ENCODE results near the gene MTUS2.

Gene MTUS2

DNA sequence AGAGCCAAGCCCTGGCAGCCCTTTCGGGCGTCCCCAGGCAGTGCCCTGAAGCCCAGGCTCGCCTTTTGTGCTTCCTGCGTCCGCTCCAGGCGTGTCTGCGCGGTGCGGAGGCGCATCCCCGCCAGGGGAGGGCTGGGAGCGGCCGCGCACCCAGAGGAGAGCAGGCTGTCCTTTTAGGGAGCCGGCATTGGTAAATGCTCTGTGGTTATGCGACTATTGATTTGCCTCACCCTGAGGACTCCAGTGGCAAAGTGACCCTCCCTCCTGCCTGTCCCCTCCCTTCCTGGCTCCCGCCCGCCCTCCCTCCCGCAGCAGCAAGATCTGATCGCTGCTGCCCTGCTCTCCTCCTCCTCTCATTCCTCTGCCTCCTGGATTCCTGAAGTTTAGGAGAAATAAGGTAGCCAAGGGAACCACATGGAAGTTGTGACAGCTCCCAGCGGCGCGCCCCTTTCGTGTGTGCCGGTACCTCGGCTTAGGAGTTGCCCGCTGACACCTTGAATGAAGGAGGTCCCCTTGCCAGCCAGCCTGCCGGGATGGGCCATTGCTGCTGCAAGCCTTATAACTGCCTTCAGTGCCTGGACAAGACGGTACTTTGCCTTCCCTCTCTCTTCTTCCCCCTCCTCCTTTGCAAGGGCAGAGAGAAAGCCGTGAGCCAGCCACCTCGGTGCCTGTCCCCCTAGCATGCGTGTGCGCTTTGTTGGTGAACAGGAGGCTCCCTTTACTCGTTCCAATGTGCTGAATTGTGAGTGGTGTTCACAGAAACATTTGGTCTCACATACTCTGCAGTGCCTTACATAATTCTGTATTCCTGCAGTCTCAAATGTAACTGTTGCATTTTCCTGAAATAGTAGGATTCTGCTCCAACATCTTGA, 608.4 kb downstream of the MTUS2 start:
- FAIRE-seq: no peak

DNA sequence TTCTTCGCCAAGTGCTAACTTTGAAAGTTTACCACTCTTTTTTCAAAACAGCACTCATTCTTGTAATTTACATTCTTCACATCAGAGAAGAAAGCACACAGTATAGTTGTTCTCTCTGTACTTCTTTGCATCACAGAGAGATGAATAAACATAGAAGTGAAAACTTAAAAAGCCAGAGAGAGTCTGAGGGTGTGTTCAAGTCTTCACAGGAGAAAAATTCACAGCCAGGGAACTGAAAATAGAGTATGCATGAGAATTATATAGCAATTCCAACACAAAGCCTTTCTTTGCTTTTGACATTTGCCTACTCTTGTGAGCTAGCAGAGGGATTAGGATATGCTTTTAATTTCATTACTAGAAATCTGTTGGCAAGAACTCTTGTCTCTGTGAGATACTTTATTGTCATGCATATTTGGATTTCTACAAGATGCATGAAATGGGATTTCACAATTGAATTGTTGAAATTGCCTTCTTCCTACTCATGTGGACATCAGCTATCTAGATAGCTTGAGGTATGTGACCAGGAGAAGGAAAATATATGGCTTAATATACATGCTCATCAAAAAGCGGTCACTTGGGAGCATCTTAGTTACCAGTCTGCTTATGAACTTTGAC, 609.3 kb downstream of the MTUS2 start:
- FAIRE-seq: no peak

DNA sequence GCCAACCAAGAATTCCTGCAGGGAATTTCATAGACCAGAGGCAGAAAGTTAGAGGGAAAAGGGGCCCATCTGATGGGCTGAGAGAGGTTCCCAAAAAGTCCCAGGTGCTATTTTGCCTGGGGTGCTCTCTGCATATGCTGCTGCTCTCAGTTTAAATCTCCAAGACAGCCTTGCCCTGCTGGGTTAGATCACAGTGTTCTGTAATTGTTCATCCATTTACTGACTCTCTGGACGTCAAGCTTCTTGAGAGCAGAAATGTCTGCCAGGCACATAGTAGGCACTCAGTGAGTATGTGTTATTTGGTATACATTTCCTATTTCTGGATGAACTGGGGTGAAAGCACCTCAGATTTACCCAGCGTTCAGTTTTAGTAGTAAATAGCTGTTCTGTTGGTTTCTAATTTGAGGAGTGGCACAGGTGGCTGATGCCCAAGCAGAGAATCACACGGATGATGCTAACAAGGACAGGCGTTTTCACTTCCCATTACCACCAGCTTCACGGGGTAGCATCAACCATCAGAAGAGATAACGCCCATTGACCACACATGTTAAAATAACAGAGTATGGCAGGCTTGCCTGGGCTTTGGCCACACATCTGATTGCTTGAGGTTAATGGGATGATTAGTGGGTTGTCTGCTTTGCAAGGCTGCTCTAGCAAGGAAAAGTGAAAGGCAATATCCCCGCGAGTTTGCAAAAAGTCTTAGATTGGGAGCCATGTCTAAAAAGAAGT, 614.2 kb downstream of the MTUS2 start:
- no peak for FAIRE-seq

DNA sequence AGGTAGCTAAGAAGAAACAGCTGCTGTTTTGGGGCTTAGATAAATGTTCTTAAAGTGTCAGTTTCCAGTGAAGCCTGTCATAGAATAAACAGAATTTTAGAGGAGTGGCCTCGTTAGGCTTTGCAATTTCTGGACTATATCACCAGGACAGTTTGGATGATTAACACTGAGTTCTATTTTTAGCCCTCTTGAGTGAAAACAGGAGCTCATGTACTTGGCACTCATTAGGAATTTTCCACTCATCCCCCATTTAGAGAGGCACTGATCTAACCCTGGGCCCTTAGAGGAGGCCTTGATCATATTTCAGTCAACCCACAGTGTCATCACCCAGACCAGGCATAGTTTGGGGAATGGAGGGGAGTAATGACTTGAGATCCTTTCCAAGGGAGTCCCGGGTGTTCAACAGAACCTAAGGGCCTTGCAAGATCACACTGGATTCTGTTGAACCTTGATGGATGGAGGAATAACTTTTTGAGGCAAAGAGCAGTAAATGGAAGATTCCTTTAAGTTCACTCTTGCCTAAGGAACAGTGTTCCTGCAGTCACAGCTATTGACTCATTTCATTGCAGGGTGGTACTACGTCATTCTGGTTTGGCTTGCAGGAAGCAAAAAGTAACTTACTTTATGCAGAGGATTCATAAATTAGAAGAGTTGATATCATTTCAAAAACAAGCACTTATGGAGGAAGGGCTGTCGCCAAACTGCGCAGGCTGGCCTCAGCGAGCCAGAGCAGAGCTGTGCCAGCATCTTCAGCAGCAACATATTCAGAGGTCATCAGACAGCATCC, 615.2 kb downstream of the MTUS2 start:
- no peak for FAIRE-seq

DNA sequence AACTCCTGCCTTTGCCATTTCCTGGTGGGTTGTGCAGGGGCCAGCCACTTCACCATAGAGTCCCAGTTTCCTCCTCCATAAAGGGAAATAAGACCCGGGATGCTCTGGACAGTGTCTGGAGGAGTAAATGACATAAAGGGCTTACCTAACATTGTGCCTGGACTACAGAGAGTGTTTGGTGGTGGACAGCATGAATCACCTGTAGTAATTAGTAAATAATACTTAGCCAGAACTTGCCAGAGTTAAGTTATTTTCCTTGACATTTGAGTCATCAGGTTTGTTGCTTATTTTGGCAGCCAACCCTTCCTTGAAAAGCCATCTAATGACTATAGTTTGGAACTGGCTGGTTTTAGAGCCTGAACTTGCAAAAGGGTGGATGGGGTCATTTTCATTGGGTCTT, 616.2 kb downstream of the MTUS2 start:
- FAIRE-seq: no peak

DNA sequence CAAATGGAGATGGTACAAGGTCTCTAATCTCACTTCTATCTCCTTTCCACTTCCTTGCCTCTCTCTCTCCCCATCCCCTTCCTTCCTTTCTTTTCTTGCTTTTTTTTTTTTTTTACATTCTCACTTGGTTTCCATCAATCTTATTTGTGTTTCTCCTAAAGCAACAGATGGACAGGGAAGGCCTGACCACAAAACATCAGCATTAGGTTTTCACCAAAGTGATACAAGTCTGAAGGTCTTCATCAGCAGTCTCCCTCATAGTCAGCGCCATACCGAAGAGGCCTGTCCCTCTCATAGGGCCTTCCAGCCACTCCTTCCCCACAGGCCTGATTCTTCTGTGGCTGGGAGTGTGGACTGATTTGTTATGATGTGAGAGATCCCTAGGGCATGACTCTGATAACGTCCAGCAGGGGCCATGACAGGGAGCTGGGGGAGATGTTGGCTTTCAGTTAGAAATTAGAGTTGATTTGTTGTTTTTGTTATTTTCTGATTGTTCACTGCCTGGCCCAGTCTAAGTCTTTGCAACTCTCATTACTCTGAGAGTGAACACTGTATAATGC, 616.7 kb downstream of the MTUS2 start:
- FAIRE-seq: no peak

DNA sequence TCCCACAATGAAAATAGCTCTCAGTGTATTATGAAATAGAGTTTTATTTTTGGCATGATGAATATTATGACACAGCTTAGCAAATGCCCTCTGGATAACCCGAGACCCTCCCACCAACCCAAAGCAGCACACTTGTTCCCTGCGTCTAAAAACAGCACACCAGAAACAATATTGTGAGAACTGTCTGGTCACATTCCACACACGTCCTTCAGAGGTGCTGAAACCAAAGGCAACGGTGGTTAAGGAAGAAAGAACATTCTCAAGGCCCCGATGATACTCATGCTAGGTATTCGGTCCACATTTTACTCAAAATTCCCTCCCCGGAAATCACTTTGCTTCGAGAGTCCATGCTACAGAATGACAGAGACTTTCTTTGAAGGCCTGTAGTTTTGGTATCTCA, 618.6 kb downstream of the MTUS2 start:
- no peak for FAIRE-seq

DNA sequence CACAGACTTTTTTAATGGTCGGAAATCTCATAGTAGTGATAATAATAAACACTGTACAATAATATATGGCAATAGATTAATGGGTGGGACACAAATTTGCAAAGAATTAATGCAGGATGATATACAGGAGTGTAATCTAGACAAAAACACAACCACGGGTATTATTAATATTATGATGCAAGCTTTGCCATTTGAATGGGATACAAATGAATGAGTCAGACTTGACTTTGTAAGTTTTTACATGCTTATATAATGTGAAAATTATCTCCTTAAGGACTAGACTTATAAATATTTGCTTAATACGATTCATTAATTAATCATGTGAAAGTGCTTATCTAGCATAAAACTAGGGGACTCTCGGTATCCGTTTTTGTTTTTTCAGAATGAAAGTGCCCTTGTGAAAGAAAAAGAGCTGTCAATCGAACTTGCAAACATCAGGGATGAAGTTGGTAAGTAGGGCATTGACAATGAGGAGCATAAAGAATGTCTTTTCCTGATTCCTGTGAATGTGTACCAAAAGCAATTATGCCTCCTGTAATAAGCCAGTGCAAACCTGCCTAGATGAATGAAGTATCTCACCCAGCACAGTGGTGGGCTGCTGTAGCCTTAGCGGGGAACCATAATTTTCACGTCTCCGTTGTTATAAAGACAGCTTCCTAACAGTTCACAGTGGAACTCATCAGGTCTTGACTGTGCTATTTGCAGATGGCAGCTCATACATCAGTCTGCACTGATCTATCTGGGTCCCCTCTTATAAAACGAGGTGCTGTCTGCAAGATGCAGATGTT, 619.7 kb downstream of the MTUS2 start:
- no peak for FAIRE-seq

DNA sequence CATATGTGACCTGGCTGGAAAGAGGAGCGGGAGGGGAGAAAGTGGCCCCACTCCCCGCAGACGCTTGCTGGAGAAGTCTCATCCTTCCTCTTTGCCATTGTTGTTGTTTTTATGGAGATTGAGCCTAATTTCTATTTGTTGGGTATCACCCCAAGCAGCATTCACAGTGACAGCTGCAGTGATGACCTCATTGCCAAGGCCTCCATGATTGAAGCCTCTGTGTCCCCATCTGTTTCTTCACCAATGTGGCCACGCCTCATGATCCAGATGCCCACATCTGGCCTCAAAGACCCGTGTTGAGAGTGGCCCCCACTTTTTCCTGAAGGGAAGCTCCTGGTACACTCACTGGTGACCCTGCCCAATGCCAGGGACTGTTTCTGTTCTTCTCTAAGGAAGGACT, 621.2 kb downstream of the MTUS2 start:
- FAIRE-seq: no peak

DNA sequence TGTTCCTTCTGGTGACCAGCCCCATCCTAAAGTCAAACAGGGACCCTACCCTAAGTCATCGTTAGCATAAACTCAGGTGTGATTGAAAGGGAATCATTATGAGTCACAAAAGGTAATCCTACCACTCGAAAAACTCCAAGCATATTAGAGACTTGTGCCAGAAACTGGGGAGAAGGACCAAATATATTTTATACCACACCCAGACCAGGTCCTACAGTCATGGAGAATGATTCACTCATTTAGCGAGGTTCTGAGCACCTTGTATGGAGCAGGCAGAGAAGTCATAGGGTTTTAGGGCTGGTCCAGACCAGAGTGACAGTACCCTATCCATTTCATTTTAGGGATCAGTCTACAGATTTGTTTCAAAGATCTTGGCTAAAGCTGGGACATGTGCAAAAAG, 625.9 kb downstream of the MTUS2 start:
- FAIRE-seq: no peak

DNA sequence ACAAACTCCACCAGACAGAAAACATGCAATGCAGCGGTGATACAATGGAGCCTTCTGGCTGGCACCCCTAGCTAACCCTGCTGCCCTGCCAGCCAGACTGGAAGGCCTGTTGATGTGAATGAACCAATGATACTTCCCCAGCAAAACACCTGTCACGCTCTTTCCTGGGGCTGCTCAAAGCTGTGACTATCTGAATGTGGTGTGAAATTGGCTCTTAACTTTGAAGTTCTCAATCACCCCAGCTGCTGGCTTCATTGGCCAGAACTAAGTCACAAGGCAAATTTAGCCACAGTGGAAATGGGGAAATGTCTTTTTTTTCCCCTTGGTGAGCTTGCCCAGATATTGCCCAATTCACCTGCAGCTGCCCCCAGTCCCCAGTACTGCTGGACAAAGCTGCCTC, 628.0 kb downstream of the MTUS2 start:
- FAIRE-seq: no peak

DNA sequence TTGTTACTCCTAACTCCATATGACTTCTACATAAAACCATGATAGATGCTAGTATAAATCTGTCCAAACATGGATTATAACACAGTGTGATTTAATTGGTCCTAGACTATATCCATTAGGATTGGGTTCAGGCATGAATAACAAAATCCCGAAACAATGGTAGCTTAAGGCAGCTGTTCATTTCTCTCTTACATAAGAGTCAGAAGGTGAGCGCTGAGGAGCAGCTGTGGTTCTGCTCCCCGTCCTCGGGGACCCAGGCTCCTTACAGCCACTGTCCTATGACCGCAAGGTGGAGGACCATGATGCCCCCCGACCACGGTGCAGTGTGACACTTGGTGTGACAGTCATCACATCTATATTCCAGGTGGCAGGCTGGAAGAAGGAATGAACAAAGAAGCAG, 629.6 kb downstream of the MTUS2 start:
- FAIRE-seq: no peak

DNA sequence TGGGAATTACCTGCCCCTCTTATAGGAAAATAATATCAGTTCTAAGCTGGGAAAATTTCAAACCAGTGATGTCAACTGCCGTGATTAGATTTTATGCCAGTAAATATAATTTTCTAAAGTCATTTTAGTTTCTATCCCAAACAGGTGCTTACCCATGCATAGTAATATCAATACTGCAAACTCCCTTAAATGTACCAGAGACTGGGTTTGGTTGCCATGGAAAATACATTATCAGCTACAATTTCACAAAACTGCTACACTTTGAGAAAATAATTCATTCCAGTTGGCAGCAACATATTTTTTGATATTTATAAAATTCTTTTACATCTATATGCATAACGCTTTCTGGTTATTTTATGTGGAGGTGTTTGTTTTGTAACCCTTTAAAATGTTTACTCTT, 631.8 kb downstream of the MTUS2 start:
- FAIRE-seq: no peak

DNA sequence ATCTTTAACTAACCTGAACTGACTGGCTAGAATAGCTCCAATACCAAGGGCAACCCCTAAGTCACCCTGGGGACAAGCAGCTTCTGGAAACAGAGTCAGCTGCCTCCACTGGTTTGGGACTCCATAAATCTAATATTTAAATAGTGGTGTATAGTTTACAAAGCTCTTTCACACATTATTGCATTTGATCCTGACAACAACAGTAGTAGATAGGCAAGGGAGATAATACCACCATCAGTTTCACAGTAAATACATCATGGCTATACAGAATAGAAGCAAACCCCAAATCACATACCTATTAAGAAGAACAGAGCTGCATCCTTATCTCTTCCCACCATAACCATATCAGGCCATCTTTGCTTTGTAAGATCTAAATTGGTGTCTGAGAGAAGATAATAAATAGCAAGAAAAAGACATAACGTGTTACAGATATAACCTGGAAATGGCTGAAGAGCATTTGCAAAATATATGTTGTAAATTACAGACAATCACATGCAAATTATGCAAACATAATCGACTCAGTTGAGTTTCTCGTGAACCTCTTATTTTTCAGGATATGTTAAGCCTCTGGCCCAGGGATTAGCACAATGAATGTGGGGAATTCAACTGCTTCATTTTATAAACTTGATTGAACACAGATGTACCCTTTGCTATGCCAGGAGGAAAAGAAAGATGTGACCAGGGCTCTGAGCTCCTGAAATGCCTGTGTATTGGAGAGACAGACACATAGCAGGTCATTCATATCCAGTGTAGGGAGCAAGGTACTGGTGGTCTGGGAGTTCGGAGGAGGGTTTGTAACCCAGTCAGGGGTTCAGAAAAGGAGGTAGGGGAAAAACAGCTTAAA, 632.9 kb downstream of the MTUS2 start:
- no peak for FAIRE-seq

DNA sequence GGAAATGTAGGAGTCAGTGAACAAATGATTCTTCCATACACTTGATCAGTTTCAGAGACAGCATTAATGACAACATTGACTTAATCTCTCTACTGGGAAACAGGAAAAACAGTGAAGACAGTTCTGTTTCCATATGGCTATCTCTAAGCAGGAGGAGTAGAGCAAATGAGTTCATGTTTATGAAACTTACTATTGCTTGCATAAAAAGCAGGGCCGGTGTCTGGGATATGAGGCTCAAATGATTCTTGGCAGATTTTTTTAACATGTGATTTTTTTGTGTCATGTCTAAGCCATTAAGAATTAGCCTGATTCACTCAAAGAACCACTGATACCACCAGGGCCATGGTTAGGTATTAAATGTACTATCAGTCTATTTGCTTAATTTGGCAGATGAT, 633.5 kb downstream of the MTUS2 start:
- FAIRE-seq: no peak

DNA sequence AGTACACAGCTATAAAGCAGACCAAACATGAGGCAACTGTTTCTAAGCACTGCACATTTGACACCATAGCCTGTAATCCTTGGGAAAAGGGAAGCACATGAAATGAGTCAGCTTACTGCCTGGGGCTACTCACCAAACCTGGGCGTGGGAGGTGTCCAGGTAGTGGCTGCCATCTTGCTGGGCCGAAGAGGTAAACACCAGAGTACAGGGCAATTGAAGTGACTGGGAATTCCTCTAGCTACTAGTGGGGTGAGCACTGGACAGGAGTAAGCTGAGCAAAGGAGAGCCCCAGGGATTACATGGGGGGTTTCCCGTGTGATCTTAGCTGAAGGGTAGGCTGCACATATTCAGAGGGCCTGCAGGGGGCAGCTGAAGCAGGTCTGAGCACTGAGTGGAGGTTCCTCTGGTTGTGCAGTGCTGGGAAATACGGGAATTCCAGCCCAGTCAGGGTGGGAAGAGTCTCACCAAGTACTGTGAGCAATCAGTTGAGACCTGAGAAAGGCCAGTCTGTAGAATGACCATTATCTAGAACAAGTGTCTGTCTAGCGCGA, 634.9 kb downstream of the MTUS2 start:
- no peak for FAIRE-seq

DNA sequence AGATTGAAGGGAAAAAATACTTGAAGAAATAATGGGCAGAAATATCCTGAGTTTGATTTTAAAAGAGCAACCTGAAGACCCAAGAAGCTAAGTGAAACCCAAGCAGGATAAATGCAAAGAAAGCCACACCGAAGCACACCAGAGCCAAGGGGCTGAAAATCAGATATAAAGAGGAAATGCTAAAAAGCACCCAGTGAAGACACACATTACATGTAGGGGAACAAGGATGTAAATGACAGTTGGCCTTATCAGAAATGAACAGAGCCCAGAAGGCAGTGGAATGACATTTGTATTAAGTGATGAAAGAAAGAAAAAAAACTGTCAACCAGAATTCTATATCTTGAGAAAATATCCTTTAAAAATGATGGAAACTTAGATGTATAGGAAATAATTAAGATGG, 636.3 kb downstream of the MTUS2 start:
- no peak for FAIRE-seq

DNA sequence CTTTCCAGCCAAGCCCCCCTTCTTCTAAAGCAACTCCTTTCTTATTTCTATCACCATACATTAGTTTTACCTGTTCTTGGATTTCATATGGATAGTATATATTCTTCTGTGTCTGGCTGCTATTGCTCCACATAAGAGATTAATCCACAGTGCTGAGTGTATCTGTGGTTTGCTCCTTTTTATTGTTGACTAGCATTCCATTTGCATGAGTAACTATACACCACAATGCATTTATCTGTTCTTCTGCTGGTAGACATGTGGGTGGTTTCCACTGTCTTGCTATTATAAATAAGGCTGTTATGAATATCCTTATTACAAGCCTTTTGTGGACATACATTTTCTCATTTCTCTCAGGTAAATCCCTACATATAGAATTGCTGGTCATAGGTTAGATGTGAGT, 637.2 kb downstream of the MTUS2 start:
- FAIRE-seq: no peak

DNA sequence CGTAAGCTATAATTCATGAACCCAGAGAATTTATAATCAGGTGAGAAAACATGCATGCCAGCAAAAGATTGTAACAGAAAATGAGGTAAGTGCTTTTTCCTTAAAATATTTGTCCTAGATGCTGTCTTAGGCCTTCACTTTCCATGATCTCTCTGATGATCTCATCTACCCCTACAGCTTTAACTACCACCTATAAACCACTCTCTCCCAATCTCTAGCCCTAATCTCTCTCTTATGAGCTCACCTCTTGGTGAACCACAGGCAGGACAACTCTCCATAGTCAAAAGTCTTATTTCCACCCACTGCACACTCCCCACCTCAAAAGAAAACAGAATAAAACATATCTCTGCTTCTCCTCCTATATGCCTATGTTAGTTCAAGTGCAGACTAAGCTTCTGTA, 638.3 kb downstream of the MTUS2 start:
- no peak for FAIRE-seq

DNA sequence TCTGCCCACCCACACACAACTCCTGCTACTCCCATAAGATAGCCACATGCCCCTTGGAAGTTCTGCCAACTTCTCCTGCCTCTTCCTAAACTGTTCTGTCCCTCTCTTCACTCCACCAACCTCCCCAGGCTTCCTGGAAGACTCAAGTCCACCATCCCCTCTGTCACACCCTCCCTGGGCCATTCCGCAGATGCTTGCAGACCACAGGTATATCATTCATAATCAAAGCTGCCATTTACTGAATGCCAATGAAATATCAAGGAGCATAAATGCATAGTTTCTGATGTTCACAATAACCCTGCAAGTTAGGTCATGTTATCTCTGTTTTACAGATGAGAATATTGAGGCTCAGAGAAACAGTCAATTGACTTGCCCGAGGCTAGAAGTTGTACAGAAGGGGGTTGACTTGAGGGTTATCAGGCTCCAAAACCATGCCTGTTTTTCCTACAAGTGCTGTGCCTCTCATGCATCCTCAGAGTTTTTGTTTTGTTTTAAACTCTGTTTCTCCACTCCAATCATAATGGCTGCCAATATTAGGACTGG, 639.7 kb downstream of the MTUS2 start:
- FAIRE-seq: no peak

Measured in colon (tissue), 2 donors.